KOPT-K1 (cell line): ENCODE results near the gene CCDC66.

ENCODE experiments used
- H3K27ac ChIP-seq: fragments of 200-600 bp; sonication (generic); 2 replicates; pipeline ENCODE4 v1.5.1; 2016; ENCODE audit warnings: antibody characterized with exemption, mild to moderate bottlenecking, low read depth, low read length; ENCODE audit not compliant: poor library complexity, severe bottlenecking
- H3K36me3 ChIP-seq: fragments of 200-600 bp; sonication (generic); 2 replicates; pipeline ENCODE4 v1.5.1; 2017; ENCODE audit warnings: antibody characterized with exemption, mild to moderate bottlenecking, low read length, moderate library complexity; ENCODE audit not compliant: insufficient read depth
- H3K9me3 ChIP-seq: fragments of 200-600 bp; sonication (generic); 2 replicates; pipeline ENCODE4 v1.5.1; 2017; ENCODE audit warnings: antibody characterized with exemption, low read length, mild to moderate bottlenecking; ENCODE audit not compliant: insufficient read depth, poor library complexity, severe bottlenecking

Gene CCDC66

GRCh38 chr3:56654460-56654859 is 97.5 kb downstream of the CCDC66 start:
- Histone ChIP-seq H3K27ac (no peak overlapping the region), H3K9me3 (no peaks in the 10 kb centered on the region), H3K36me3 (peaks cover 99% of the 10 kb centered on the region)

DNA sequence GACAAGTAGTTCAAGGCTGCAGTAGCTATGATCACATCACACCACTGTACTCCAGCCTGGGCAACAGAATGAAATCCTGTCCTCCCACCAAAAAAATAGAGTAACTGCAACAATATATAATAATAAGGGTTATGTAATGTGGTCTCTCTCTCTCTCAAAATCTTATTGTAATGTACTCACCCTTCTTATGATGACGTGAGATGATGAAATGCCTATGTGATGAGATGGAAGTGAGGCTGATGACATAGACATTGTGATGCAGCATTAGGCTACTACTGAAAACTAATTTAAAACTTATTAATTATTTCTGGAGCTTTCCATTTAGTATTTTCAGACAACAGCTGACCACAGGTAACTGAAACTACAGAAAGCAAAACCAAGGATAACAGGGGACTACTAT is 98.7 kb downstream of the CCDC66 start:
- peaks cover 99% of the 10 kb centered on the region for H3K36me3 ChIP-seq
- no peak overlapping the region for H3K27ac ChIP-seq
- no peaks in the 10 kb centered on the region for H3K9me3 ChIP-seq

DNA sequence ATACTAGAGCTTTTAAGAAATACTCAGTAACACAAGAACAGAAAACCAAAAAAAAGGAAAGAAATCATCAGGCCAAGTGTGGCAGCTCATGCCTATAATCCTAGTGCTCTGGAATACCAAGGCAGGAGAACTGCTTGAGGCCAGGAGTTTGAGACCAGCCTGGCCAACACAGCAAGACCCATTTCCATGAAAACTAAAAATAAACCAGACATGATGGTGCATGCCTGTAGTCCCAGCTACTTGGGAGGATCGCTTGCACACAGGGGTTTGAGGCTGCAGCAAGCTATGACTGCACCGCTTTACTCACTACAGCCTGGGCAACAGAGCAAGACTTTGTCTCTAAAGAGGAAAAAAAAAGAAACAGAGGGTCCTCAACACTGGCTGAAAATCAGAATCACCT is 107.8 kb downstream of the CCDC66 start:
- Histone ChIP-seq H3K27ac (no peak overlapping the region), H3K9me3 (no peaks in the 10 kb centered on the region), H3K36me3 (peaks cover 100% of the 10 kb centered on the region)

DNA sequence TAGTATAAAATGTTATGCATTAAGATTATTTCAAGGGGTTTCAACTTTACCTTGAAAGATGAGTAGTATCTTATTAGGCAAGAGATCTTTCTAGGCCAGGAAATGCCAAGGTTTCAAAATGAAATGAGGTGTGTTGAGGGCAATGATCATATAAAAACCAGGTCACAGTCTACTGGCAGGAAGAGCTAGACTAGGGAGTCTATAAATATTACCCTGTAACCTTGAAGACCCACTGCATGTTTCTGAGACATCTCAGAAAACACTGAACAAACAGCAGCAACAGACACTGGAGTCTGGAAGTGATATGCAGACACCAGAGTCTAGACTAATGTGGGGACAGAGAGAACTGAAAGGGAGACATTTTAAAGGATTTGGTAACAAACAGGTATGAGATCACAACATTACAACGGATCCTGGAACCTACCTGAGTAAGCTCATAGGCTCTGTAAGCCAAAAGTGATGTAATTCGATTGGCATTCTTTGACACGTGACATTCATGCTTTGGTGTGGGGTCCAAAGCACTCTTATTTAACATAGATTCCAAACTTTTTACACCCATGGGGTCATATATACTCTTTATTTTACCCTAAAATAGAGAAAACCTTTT is 111.1 kb downstream of the CCDC66 start:
- Histone ChIP-seq H3K27ac (no peak overlapping the region), H3K9me3 (no peaks in the 10 kb centered on the region), H3K36me3 (peaks cover 100% of the 10 kb centered on the region)
